ENCODE data around the gene AGAP2.

Gene AGAP2

GRCh38 chr12:57750561-57751431 is 12.3 kb upstream of the AGAP2 start:
- no peak for TF ChIP-seq SIN3A (IDR thresholded peaks at IDR 0.05; ENCODE audit: borderline replicate concordance, insufficient read depth, low read length)
- no peak; the same call in 1 of the 2 replicates for TF ChIP-seq POLR2AphosphoS5 (IDR thresholded peaks at IDR 0.05; ENCODE audit: low read depth, low read length)
- TF ChIP-seq TAF1 (IDR thresholded peaks at IDR 0.05; ENCODE audit: borderline replicate concordance, insufficient read depth, low read length): no peak
- TF ChIP-seq FOXP2 (optimal IDR thresholded peaks at IDR 0.05; ENCODE audit: borderline replicate concordance, extremely low read depth, extremely low read length, insufficient read depth): no peak
- TF ChIP-seq, protein P1, sequence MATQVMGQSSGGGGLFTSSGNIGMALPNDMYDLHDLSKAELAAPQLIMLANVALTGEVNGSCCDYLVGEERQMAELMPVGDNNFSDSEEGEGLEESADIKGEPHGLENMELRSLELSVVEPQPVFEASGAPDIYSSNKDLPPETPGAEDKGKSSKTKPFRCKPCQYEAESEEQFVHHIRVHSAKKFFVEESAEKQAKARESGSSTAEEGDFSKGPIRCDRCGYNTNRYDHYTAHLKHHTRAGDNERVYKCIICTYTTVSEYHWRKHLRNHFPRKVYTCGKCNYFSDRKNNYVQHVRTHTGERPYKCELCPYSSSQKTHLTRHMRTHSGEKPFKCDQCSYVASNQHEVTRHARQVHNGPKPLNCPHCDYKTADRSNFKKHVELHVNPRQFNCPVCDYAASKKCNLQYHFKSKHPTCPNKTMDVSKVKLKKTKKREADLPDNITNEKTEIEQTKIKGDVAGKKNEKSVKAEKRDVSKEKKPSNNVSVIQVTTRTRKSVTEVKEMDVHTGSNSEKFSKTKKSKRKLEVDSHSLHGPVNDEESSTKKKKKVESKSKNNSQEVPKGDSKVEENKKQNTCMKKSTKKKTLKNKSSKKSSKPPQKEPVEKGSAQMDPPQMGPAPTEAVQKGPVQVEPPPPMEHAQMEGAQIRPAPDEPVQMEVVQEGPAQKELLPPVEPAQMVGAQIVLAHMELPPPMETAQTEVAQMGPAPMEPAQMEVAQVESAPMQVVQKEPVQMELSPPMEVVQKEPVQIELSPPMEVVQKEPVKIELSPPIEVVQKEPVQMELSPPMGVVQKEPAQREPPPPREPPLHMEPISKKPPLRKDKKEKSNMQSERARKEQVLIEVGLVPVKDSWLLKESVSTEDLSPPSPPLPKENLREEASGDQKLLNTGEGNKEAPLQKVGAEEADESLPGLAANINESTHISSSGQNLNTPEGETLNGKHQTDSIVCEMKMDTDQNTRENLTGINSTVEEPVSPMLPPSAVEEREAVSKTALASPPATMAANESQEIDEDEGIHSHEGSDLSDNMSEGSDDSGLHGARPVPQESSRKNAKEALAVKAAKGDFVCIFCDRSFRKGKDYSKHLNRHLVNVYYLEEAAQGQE (IDR thresholded peaks at IDR 0.05; ENCODE audit: insufficient read depth in 1 of 2, low read depth in 2 of 2, low read length in 2 of 2): no peak

DNA sequence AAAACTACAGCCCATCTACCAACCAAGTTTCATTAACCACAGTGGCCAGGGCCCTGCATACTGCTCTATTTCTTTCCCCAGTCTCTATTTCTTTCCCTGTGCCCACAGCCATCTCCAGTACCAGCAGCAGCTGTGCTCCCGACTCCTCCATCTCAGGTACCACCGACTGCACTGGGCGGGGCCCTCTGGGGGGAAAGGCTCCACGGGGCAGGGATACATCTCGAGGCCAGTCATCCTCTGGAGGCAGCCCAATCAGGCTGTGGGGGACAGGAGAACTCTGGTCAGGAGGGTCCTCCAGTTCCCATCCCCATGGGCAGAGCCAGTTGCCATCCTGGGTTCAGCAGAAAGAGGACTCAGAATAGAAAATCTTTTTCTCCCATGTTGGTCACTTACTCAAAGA is 10.5 kb upstream of the AGAP2 start:
- TF ChIP-seq POLR2AphosphoS5 (IDR thresholded peaks at IDR 0.05; ENCODE audit: low read depth, low read length) (no peak; the same call in 1 of the 2 replicates), FOXP2 (optimal IDR thresholded peaks at IDR 0.05; ENCODE audit: borderline replicate concordance, extremely low read depth, extremely low read length, insufficient read depth) (no peak), TAF1 (IDR thresholded peaks at IDR 0.05; ENCODE audit: borderline replicate concordance, insufficient read depth, low read length) (no peak), SIN3A (IDR thresholded peaks at IDR 0.05; ENCODE audit: borderline replicate concordance, insufficient read depth, low read length) (no peak)
- TF ChIP-seq, protein P1 (IDR thresholded peaks at IDR 0.05; ENCODE audit: insufficient read depth in 1 of 2, low read depth in 2 of 2, low read length in 2 of 2): no peak

DNA sequence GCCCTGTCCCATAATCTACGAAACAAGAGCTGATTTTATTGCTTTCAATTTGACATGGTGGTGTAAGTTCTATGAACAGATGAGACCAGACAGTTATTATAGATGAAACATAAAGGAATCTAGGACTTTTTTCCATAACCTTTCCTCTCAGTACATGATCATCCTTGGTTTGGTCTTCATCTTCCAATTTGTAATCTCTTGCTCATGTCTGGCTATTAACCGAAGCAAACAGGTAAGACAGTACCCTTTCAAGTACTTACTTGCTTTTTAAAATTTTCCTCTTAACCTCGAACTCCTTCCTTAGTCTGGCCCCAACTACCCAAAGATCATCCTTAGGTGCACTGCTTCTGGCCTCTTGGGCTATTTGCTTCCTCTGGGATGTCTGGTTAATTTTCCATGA is 7.5 kb upstream of the AGAP2 start:
- TF ChIP-seq, protein P1 (IDR thresholded peaks at IDR 0.05; ENCODE audit: insufficient read depth in 1 of 2, low read depth in 2 of 2, low read length in 2 of 2): no peak
- TF ChIP-seq SIN3A (IDR thresholded peaks at IDR 0.05; ENCODE audit: borderline replicate concordance, insufficient read depth, low read length): no peak
- TF ChIP-seq TAF1 (IDR thresholded peaks at IDR 0.05; ENCODE audit: borderline replicate concordance, insufficient read depth, low read length): no peak
- no peak for TF ChIP-seq FOXP2 (optimal IDR thresholded peaks at IDR 0.05; ENCODE audit: borderline replicate concordance, extremely low read depth, extremely low read length, insufficient read depth)
- TF ChIP-seq POLR2AphosphoS5 (IDR thresholded peaks at IDR 0.05; ENCODE audit: low read depth, low read length): no peak; the same call in 1 of the 2 replicates

- TF ChIP-seq FOXP2 (optimal IDR thresholded peaks at IDR 0.05; ENCODE audit: borderline replicate concordance, extremely low read depth, extremely low read length, insufficient read depth) (no peak), POLR2AphosphoS5 (IDR thresholded peaks at IDR 0.05; ENCODE audit: low read depth, low read length) (peak; percentile 30; the same call in 1 of the 2 replicates)
These were observed 6.9 kb upstream of the AGAP2 start for GRCh38 chr12:57745485-57745881.

DNA sequence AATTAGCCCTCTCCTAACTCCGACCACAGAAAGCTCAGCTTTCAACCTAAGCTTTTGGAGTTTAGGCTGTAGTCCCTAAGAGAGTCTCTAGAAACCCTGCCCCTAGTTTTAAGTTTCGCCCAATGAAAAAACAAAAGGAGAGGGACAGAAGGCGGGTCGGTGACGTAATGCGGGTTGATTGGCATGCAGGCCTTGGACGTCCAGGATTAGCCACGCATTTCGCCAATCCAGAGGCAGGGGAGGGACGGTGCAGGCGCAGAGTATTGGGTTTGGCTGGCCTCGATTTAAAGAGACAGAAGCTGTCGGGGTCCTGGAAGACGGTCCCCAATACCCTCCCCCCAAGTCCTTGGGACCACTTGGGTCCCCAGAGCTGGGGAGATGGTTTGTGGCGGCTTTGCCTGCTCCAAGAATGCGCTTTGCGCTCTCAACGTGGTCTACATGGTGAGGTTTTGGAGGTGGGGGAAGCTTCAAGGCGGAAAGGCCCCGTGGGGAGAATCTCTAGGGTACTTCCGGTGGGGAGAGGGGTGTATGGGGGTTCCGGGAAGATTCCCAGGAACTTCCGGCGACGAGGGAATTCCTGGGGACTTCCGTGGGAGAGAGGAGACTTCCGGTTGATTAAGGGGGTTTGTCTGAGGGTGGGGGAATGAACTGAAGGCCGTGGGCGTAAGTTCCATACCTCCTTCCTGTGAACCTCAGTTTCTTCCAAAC is 6.4 kb upstream of the AGAP2 start, which contains the start of gene TSPAN31:
TSPAN31 (plus strand) TSS at position 263 of the 708 bp plus-strand sequence; CDS start at position 379, 116 bp downstream.
- TF ChIP-seq POLR2AphosphoS5 (IDR thresholded peaks at IDR 0.05; ENCODE audit: low read depth, low read length) (peak; percentile 68), TAF1 (IDR thresholded peaks at IDR 0.05; ENCODE audit: borderline replicate concordance, insufficient read depth, low read length) (peak; percentile 42; the same call in 1 of the 2 replicates), SIN3A (IDR thresholded peaks at IDR 0.05; ENCODE audit: borderline replicate concordance, insufficient read depth, low read length) (no peak), FOXP2 (optimal IDR thresholded peaks at IDR 0.05; ENCODE audit: borderline replicate concordance, extremely low read depth, extremely low read length, insufficient read depth) (no peak)
- TF ChIP-seq, protein P1 (IDR thresholded peaks at IDR 0.05; ENCODE audit: insufficient read depth in 1 of 2, low read depth in 2 of 2, low read length in 2 of 2): no peak
